ENCODE measurements around the gene FAM3A. TPM values are rescaled to one million over a fixed set of nuclear protein-coding genes. Genes with fewer than 3 reads are reported as not detected.

The FAM3A gene
- total RNA-seq, 4 donors from 2014 or later, result 27.7 to 58.3 (median 34.7) TPM

GRCh38 chrX:154486052-154486395 is 30.0 kb downstream of the FAM3A start:
- TF ChIP-seq CTCF (IDR thresholded peaks at IDR 0.05), result no peak
- DNase-seq (ENCODE audit: low spot score), result no peak

DNA sequence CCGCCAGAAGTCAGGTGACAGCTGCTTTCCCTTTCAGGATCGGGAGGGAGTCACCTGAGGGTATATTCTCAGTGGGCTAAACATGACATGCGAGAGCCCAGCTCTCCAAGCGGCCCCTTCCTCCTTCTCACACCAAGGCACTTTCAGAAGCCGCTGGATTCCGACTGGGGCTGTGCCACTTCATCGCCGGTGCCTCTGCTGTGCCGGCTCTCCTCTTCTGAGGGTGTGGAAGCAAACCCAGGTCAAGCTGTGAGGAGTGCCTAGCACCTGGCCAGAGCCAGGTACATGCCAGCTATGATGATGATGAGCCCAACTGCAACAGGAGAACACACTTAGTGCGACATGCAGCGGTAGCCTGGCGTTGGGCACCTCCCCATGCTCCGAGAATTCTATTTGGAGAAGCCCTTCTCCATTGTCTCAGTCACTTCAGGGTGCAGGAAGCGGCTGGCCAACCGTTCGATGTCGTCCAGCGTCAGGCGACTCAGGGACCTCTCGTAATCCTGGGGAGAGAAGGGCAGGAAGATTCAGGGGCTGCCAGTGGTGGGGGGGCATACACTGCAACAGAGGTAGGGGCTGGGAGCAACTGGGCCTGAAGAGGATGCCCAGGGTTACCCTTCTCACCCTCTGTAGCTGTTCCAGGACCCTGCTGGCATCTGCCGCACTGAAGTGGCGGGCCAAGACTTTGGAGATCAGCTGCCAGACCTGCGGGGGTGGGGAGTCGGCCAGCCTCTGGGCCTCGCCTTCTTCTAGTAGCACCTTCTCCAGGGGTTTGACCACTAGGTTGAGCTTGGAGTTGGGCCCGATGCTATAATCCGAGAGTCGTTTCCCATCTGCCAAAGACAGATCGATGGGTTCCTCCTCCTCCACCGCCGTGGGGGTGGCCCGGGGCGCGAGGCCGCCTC is 30.6 kb downstream of the FAM3A start:
- ATAC-seq (ENCODE audit: low FRiP score), result no peak
- DNase-seq (ENCODE audit: low spot score), result no peak
- no peak for TF ChIP-seq CTCF (IDR thresholded peaks at IDR 0.05)

More at GRCh38 chrX:154486052-154486395, 30.0 kb downstream of the FAM3A start:
- no peak for ATAC-seq (ENCODE audit: low FRiP score)

GRCh38 chrX:154484255-154485149 is 31.5 kb downstream of the FAM3A start:
- ATAC-seq (ENCODE audit: low FRiP score), result no peak
- no peak for TF ChIP-seq CTCF (IDR thresholded peaks at IDR 0.05)
- no peak for DNase-seq (ENCODE audit: low spot score)

- no peak for TF ChIP-seq CTCF (IDR thresholded peaks at IDR 0.05)
- DNase-seq (ENCODE audit: low spot score), result no peak
- ATAC-seq (ENCODE audit: low FRiP score), result no peak
These were observed 32.7 kb downstream of the FAM3A start for GRCh38 chrX:154483325-154483724.

GRCh38 chrX:154482786-154483185 is 33.2 kb downstream of the FAM3A start:
- no peak for TF ChIP-seq CTCF (IDR thresholded peaks at IDR 0.05)
- DNase-seq (ENCODE audit: low spot score) (no peak), ATAC-seq (ENCODE audit: low FRiP score) (no peak)

DNA sequence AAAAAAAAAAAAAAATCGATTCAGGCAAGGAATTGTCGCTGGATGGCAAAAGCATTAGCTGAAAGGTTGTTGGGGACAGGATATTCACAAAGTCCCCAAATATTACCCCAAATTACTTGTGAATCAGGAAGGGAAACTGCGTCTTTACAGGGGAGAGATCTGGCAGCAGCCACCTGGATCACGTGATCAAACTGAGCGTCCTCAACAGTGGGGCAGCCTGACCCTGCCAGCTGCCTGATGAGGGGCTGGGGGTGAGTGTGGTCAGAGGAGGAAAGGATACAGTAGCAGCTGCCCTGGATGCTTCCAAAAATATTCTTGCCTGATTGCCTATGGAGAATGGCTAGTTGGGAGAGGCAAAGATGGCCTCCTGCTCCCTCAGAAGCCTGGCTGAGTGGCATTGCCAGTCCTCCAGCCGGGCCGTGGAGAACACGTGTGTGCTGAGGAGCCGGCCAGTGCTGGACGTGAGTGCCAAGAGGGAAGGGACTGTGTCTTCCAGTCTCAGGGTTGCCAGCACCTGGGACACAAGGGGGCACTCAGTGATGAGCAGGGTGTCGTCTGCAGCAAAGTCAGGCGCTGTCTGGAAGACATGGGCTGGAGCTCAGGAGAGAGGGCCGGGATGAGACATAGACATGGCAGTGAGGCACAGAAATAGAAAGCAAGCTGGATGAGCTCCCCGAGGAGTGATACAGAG is 34.0 kb downstream of the FAM3A start:
- TF ChIP-seq CTCF (IDR thresholded peaks at IDR 0.05), result no peak
- no peak for ATAC-seq (ENCODE audit: low FRiP score)
- DNase-seq (ENCODE audit: low spot score), result no peak

Data from omental fat pad (tissue), 4 donors.